ENCODE measurements around the gene RBFOX2. TPM values are rescaled to one million over a fixed set of nuclear protein-coding genes. Genes with fewer than 3 reads are reported as not detected.
"Not testable (repeated sequence)": the region's sequence is repeated elsewhere in the genome, so short reads cannot be mapped to it uniquely, and the experiment has no call there.

Gene RBFOX2
- polyA plus RNA-seq (2012; ENCODE audit: insufficient read depth, insufficient read length, low read depth) = 178 TPM

DNA sequence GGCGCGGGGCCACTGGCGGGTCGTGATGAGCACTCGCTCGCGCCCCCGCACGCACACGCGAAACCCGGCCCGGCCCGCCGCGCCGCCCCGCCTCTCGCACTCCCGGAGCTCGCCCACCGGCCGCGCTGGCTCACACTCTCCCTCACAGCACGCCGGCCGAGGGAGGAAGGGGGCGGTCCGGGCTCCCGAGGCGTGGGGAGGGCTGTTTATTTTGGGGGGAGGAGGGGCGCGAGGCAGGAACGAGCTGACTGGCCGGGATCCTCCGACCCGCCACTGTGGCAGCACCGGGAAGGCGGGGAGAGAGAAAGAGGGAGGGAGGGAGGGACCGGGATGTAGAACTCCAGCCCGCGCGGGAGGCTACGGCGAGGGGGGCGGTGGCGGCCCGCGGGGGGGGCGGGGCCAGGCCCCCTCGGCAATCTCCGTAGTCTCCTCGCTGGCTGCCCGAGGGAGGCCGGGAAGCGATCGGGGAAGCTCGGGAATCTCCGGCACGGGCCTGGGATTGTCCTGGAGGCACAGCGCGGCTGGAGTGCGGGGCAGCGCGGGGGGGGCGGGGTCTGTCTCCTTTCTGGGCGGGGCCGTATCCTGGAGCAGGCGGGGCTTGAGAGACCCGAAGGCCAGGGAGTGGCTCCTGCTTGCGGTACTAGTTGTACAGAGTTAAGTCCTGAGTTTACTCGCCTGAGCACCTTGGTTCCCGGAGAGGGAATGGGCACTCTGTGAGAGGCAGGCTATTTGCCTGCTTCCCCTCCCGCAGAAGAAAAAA, at the start of gene RBFOX2:
Gene RBFOX2, minus strand, starts transcription at position 179 of the 760 bp plus-strand sequence. CDS start 399 bp downstream, outside the sequence.
- no peak for TF ChIP-seq CTCF (IDR thresholded peaks at IDR 0.05; ENCODE audit: low read depth, low read length)
- DNase-seq = peak; percentile 99
- Histone ChIP-seq H3K4me1 (peaks cover 5% of the 10 kb centered on the region), H3K36me3 (peaks cover 11% of the 10 kb centered on the region), H3K27me3 (no peaks in the 10 kb centered on the region), H3K9me3 (no peaks in the 10 kb centered on the region), H3K4me3 (ENCODE audit: low read depth, low read length) (peak within 1 kb of the TSS; percentile 97)

- TF ChIP-seq CTCF (IDR thresholded peaks at IDR 0.05; ENCODE audit: low read depth, low read length) = no peak
- H3K27me3 ChIP-seq = no peaks in the 10 kb centered on the region
Measured at GRCh38 chr22:36077271-36077670, 48.6 kb upstream of the RBFOX2 start.

DNA sequence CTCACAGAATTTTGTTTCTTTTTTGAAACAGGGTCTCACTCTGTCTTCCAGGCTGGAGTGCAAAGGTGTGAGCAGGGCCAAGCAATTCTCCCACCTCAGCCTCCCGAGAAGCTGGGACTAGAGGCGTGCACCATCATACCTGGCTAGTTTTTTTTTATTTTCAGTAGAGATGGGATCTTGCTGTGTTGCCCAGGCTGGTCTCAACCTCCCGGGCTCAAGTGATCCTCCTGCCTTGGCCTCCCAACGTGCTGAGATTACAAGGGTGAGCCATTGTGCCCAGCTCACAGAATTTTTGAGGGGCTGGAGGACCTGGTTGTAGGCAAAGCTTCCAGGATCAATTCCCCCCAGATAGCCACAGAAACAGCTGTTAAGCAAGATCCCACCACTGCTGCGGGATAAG, 47.1 kb upstream of the RBFOX2 start:
- H3K36me3 ChIP-seq = no peaks in the 10 kb centered on the region
- no peak for DNase-seq

More at GRCh38 chr22:36077271-36077670, 48.6 kb upstream of the RBFOX2 start:
- Histone ChIP-seq H3K4me1 (no peaks in the 10 kb centered on the region), H3K9me3 (no peaks in the 10 kb centered on the region), H3K4me3 (ENCODE audit: low read depth, low read length) (no peak overlapping the region), H3K36me3 (no peaks in the 10 kb centered on the region)
- DNase-seq = no peak

DNA sequence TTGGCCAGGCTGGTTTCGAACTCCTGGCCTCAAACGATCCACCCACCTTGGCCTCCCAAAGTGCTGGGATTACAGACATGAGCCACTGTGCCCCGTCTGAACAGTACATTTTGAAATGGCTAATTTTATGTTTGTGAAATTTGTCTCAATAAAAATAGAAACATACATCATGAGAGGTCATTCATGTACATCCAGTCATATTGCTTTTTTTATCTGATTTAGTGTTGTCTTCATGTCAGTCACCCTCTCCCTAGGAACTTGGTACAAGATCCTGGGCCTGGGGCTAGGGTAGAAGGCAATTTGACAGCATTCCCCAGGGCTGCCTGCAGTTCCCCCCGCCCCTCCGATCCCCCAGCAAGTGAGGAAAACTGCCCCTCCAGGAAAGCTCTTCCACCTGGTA, 46.6 kb upstream of the RBFOX2 start:
- DNase-seq = no peak
- H3K36me3 ChIP-seq = no peaks in the 10 kb centered on the region
- H3K4me1 ChIP-seq = no peaks in the 10 kb centered on the region
- TF ChIP-seq CTCF (IDR thresholded peaks at IDR 0.05; ENCODE audit: low read depth, low read length) = no peak
- H3K4me3 ChIP-seq (ENCODE audit: low read depth, low read length) = no peak overlapping the region
- no peaks in the 10 kb centered on the region for H3K9me3 ChIP-seq
- H3K27me3 ChIP-seq = no peaks in the 10 kb centered on the region

More for the DNA sequence above, 47.1 kb upstream of the RBFOX2 start:
- H3K4me1 ChIP-seq = no peaks in the 10 kb centered on the region
- H3K4me3 ChIP-seq (ENCODE audit: low read depth, low read length) = no peak overlapping the region
- no peak for TF ChIP-seq CTCF (IDR thresholded peaks at IDR 0.05; ENCODE audit: low read depth, low read length)
- H3K27me3 ChIP-seq = no peaks in the 10 kb centered on the region
- no peaks in the 10 kb centered on the region for H3K9me3 ChIP-seq

DNA sequence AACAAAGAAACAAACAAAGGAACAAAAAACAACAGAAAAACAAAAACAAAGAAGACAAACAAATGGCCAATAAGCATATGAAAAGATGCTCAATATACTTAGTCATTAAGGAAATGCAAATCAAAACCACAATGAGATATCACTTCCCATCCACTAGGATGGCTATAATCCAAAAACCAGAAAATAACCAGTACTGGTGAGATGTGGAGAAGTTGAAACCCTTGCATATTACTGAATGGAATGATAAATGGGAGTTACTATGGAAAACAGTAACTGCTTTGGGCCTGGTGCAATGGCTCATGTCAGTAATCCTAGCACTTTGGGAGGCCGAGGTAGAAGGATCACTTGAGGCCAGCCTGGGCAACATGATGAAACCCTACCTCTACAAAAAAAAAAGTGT, 44.9 kb upstream of the RBFOX2 start:
- no peaks in the 10 kb centered on the region for H3K9me3 ChIP-seq
- DNase-seq = no peak
- H3K27me3 ChIP-seq = no peaks in the 10 kb centered on the region
- TF ChIP-seq CTCF (IDR thresholded peaks at IDR 0.05; ENCODE audit: low read depth, low read length) = no peak
- H3K4me3 ChIP-seq (ENCODE audit: low read depth, low read length) = no peak overlapping the region
- H3K36me3 ChIP-seq = no peaks in the 10 kb centered on the region
- H3K4me1 ChIP-seq = no peaks in the 10 kb centered on the region

DNA sequence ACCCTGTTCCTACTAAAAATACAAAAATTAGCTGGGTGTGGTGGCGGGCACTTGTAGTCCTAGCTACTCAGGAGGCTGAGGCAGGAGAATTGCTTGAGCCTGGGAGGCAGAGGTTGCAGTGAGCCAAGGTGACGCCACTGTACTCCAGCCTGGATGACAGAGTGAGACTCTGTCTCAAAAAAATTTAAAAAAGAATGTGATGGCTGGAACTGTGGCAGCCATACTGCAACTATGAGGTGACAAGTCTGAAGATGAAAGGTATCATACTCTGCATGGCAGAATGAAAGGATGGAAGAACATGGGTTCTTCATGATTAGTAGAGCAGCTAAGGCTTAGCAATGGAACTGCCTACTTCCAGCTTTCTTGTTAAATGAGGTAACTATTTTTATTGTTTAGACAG, 42.0 kb upstream of the RBFOX2 start:
- DNase-seq; H3K36me3 ChIP-seq; H3K4me1 ChIP-seq; H3K4me3 ChIP-seq (ENCODE audit: low read depth, low read length); H3K9me3 ChIP-seq; H3K27me3 ChIP-seq: not testable (repeated sequence)

Measured in BE2C (cell line).